PC-3 (cell line): ENCODE data around the gene JOSD1. TPM values are rescaled to one million over a fixed set of nuclear protein-coding genes. Genes with fewer than 3 reads are reported as not detected.

Source experiments
- ATAC-seq: fragments of 200-7000 bp; cut with Tn5 transposase; 2 replicates; pipeline ENCODE4 v1.9.1; 2020; ENCODE audit warnings: mild to moderate bottlenecking, moderate library complexity
- BruUV-seq: library from RNA; stranded (reverse); fragments of 400-500 nt; replicated peaks from 2 replicates; lab custom pipeline; 2021; lab: Mats Ljungman, UMichigan
- CTCF ChIA-PET: fragments of 300-600 bp; sonication (Branson Sonifier 250); formaldehyde crosslinking; loops from one replicate; lab custom pipeline; 2022; ENCODE audit warnings: antibody characterized with exemption; lab: Charles Lee
- POLR2A ChIA-PET: fragments of 300-600 bp; sonication (Branson Sonifier 250); formaldehyde crosslinking; loops from one replicate; lab custom pipeline; 2022; ENCODE audit warnings: antibody characterized with exemption; ENCODE audit not compliant: unreplicated experiment; lab: Charles Lee
- DNase-seq: peaks from one replicate; pipeline ENCODE4 v3.0.0-alpha.2; 2015
- H2AFZ ChIP-seq: fragments of 300-600 bp; sonication (generic); 2 replicates; pipeline ENCODE4 v1.6.0; 2016; ENCODE audit warnings: antibody characterized with exemption, low read length
- H3F3A ChIP-seq: fragments of 300-600 bp; sonication (generic); one replicate; pipeline ENCODE4 v1.6.0; 2017; ENCODE audit warnings: antibody characterized with exemption, low read length, control low read depth, mild to moderate bottlenecking; ENCODE audit not compliant: unreplicated experiment
- H3K27ac ChIP-seq: fragments of 300-600 bp; sonication (generic); 2 replicates; pipeline ENCODE4 v1.5.1; 2016; ENCODE audit warnings: mild to moderate bottlenecking, low read length
- H3K27me3 ChIP-seq: fragments of 300-600 bp; sonication (generic); 2 replicates; pipeline ENCODE4 v1.6.1; 2016; ENCODE audit warnings: low read length, mixed read lengths
- H3K36me3 ChIP-seq: fragments of 300-600 bp; sonication (generic); 2 replicates; pipeline ENCODE4 v1.6.1; 2016; ENCODE audit warnings: low read depth, mixed run types, low read length, mixed read lengths
- H3K4me1 ChIP-seq: fragments of 300-600 bp; sonication (generic); 2 replicates; pipeline ENCODE4 v1.5.1; 2016; ENCODE audit warnings: low read length; ENCODE audit not compliant: insufficient read depth
- H3K4me2 ChIP-seq: fragments of 300-600 bp; sonication (generic); 2 replicates; pipeline ENCODE4 v1.6.0; 2016; ENCODE audit warnings: low read length
- H3K4me3 ChIP-seq: fragments of 300-600 bp; sonication (generic); 2 replicates; pipeline ENCODE4 v1.5.1; 2016; ENCODE audit warnings: mild to moderate bottlenecking, low read length, mixed read lengths
- H3K79me2 ChIP-seq: fragments of 300-600 bp; sonication (generic); 2 replicates; pipeline ENCODE4 v1.6.1; 2017; ENCODE audit warnings: low read length, mixed read lengths
- H3K9ac ChIP-seq: fragments of 300-600 bp; sonication (generic); 2 replicates; pipeline ENCODE4 v1.6.0; 2016; ENCODE audit warnings: mild to moderate bottlenecking, low read length
- H3K9me2 ChIP-seq: fragments of 300-600 bp; sonication (generic); replicated peaks from 2 replicates; pipeline ENCODE4 v1.6.1; 2016; ENCODE audit warnings: mixed run types, low read length, mixed read lengths
- H3K9me3 ChIP-seq: fragments of 300-600 bp; sonication (generic); 2 replicates; pipeline ENCODE4 v1.6.1; 2016; ENCODE audit warnings: low read length, mixed read lengths
- H4K20me1 ChIP-seq: fragments of 300-600 bp; sonication (generic); 2 replicates; pipeline ENCODE4 v1.6.1; 2016; ENCODE audit warnings: low read length, mixed read lengths
- CTCF ChIP-seq: fragments of 300-600 bp; sonication (generic); conservative IDR thresholded peaks from 2 replicates; pipeline ENCODE4 v1.5.1; 2017; ENCODE audit warnings: antibody characterized with exemption, low read depth, mild to moderate bottlenecking, low read length
- EZH2 ChIP-seq: fragments of 300-600 bp; sonication (generic); IDR thresholded peaks from one replicate; pipeline ENCODE4 v1.6.1; 2017; ENCODE audit warnings: antibody characterized with exemption, mild to moderate bottlenecking, low read length; ENCODE audit not compliant: unreplicated experiment
- EZH2phosphoT487 ChIP-seq: fragments of 300-600 bp; sonication (generic); IDR thresholded peaks from 2 replicates; pipeline ENCODE4 v1.6.1; 2018; ENCODE audit warnings: mild to moderate bottlenecking, antibody characterized with exemption, low read length, borderline replicate concordance
- intact Hi-C: fragments of 100-400 bp; cut with micrococcal nuclease; formaldehyde crosslinking; loops from 2 replicates; pipeline ENCODE4 v1.9.0; 2023
- total RNA-seq: library from RNA; depleted of rRNA; stranded (reverse); fragments of >200 nt; gene quantifications from 2 replicates; pipeline ENCODE4 v1.2.3, GENCODE V29; 2014

The JOSD1 gene
- total RNA-seq, 1 experiment from 2014 or later, result 40.3 TPM

GRCh38 chr22:38705235-38706100, 4.7 kb upstream of the JOSD1 start, which contains the start of gene GTPBP1:
Gene GTPBP1 (plus strand): TSS chr22:38705944. CDS start chr22:38705956, 12 bp downstream.
- Histone ChIP-seq H3K9me2 (no peaks in the 10 kb centered on the region), H4K20me1 (peaks cover 34% of the 10 kb centered on the region), H3K79me2 (peaks cover 47% of the 10 kb centered on the region), H3K9me3 (no peaks in the 10 kb centered on the region), H3K9ac (peak within 1 kb of the TSS; percentile 93), H2AFZ (peak within 1 kb of the TSS; percentile 66), H3K4me2 (peak within 1 kb of the TSS; percentile 94), H3F3A (no peaks in the 10 kb centered on the region), H3K4me3 (peak within 1 kb of the TSS; percentile 95), H3K27me3 (no peaks in the 10 kb centered on the region), H3K4me1 (peaks cover 32% of the 10 kb centered on the region), H3K36me3 (0 out of 2 replicates have a peak, but pooled peaks cover 3% of the 10 kb centered on the region), H3K27ac (peak within 1 kb of the TSS; percentile 67)
- POLR2A ChIA-PET, result interaction anchor here (0.5 to 1.0 kb wide), 6 partner anchors 9 to 1143 kb away, joined by 3 to 39 read pairs (median 5); no protein-coding TSS in a partner anchor
- peak; percentile 73 for ATAC-seq
- CTCF ChIA-PET, result interaction anchor here (1.1 kb wide), 1 partner anchor 24 kb away, joined by 3 read pairs; the partner anchor contains the start of gene TOMM22
- no peak for TF ChIP-seq CTCF
- no peak for TF ChIP-seq EZH2phosphoT487
- TF ChIP-seq EZH2, result no peak
- peak; percentile 98 for DNase-seq
- intact Hi-C loops, result no loop called here
- no TSS peak for BruUV-seq

GRCh38 chr22:38704654-38705234, 4.0 kb upstream of the JOSD1 start:
- Histone ChIP-seq H3K9me2 (no peaks in the 10 kb centered on the region), H3K4me2 (peak overlapping the region; percentile 86), H3K27me3 (no peaks in the 10 kb centered on the region), H3K79me2 (peaks cover 47% of the 10 kb centered on the region), H4K20me1 (peaks cover 27% of the 10 kb centered on the region), H3K4me3 (peak overlapping the region; percentile 62), H3K9me3 (no peaks in the 10 kb centered on the region), H3K4me1 (peaks cover 29% of the 10 kb centered on the region), H3K36me3 (0 out of 2 replicates have a peak, but pooled peaks cover under 1% of the 10 kb centered on the region), H3K9ac (peak overlapping the region; percentile 55), H2AFZ (peak overlapping the region; percentile 66), H3K27ac (peak overlapping the region; percentile 42), H3F3A (no peaks in the 10 kb centered on the region)
- no TSS peak for BruUV-seq
- no peak for TF ChIP-seq EZH2
- no peak for TF ChIP-seq EZH2phosphoT487
- TF ChIP-seq CTCF, result no peak
- intact Hi-C loops, result no loop called here
- ATAC-seq, result no peak
- CTCF ChIA-PET, result interaction anchor here (1.1 kb wide), 1 partner anchor 23 kb away, joined by 3 read pairs; the partner anchor contains the start of gene TOMM22
- DNase-seq, result no peak
- POLR2A ChIA-PET, result interaction anchor here (0.5 to 0.6 kb wide), 2 partner anchors 307 to 540 kb away, joined by 3 to 7 read pairs; no protein-coding TSS in a partner anchor
